CD4-positive, alpha-beta T cell treated with Interleukin-1 beta for 1 hour (primary cell): ENCODE measurements around the gene TRABD2B.
"Not testable (repeated sequence)": the region's sequence is repeated elsewhere in the genome, so short reads cannot be mapped to it uniquely, and the experiment has no call there.

Source experiments
- DNase-seq, 2 donors: peaks; one replicate each; pipeline ENCODE4 v3.0.0-alpha.2; 2020 to 2022

The TRABD2B gene

GRCh38 chr1:47963568-47964358 is 33.4 kb downstream of the TRABD2B start:
- DNase-seq = no peak

GRCh38 chr1:47962750-47963492 is 34.3 kb downstream of the TRABD2B start:
- DNase-seq = no peak

GRCh38 chr1:47961835-47962234 is 35.4 kb downstream of the TRABD2B start:
- not testable (repeated sequence) for DNase-seq

- not testable (repeated sequence) for DNase-seq
Measured at GRCh38 chr1:47956491-47956890, 40.7 kb downstream of the TRABD2B start.

GRCh38 chr1:47953661-47954060 is 43.5 kb downstream of the TRABD2B start:
- no peak for DNase-seq

- no peak for DNase-seq
Measured at GRCh38 chr1:47951545-47952235, 45.5 kb downstream of the TRABD2B start.

- no peak for DNase-seq
Measured at GRCh38 chr1:47951026-47951425, 46.2 kb downstream of the TRABD2B start.

- DNase-seq = no peak
Measured at GRCh38 chr1:47950471-47950870, 46.7 kb downstream of the TRABD2B start.

GRCh38 chr1:47948126-47948525 is 49.1 kb downstream of the TRABD2B start:
- no peak for DNase-seq

- DNase-seq = no peak
Measured at GRCh38 chr1:47947531-47947930, 49.7 kb downstream of the TRABD2B start.

- DNase-seq = no peak
Measured at GRCh38 chr1:47944561-47944960, 52.6 kb downstream of the TRABD2B start.

- DNase-seq = no peak
Measured at GRCh38 chr1:47942240-47942629, 55.0 kb downstream of the TRABD2B start.

- no peak for DNase-seq
Measured at GRCh38 chr1:47941609-47942239, 55.5 kb downstream of the TRABD2B start.

- no peak for DNase-seq
Measured at GRCh38 chr1:47940779-47941178, 56.4 kb downstream of the TRABD2B start.

- no peak for DNase-seq
Measured at GRCh38 chr1:47940326-47940725, 56.9 kb downstream of the TRABD2B start.

- no peak for DNase-seq
Measured at GRCh38 chr1:47938520-47938919, 58.7 kb downstream of the TRABD2B start.

- DNase-seq = no peak
Measured at GRCh38 chr1:47937586-47938254, 59.5 kb downstream of the TRABD2B start.

- no peak for DNase-seq
Measured at GRCh38 chr1:47936916-47937551, 60.2 kb downstream of the TRABD2B start.

GRCh38 chr1:47935856-47936255 is 61.3 kb downstream of the TRABD2B start:
- DNase-seq = no peak

- DNase-seq = no peak
Measured at GRCh38 chr1:47935163-47935562, 62.0 kb downstream of the TRABD2B start.

GRCh38 chr1:47934243-47934805 is 62.9 kb downstream of the TRABD2B start:
- no peak for DNase-seq

GRCh38 chr1:47932743-47933142 is 64.4 kb downstream of the TRABD2B start:
- DNase-seq = no peak
